GM12878 (cell line): Measurements from ENCODE around the gene STKLD1. TPM values are rescaled to one million over a fixed set of nuclear protein-coding genes. Genes with fewer than 3 reads are reported as not detected.

Experiments
- ASH2L ChIP-seq: fragments of 300-600, 200-600 bp; sonication (generic); IDR thresholded peaks from 2 replicates; pipeline ENCODE4 v1.6.1; 2017; ENCODE audit warnings: low read depth, mild to moderate bottlenecking, borderline replicate concordance
- ATF7 ChIP-seq: fragments of 450-650 bp; IDR thresholded peaks from 2 replicates; pipeline ENCODE4 v1.6.1; 2016; ENCODE audit warnings: low read depth, mild to moderate bottlenecking
- CEBPZ ChIP-seq: fragments of 150-350 bp; IDR thresholded peaks from 2 replicates; pipeline ENCODE4 v1.6.1; 2016; ENCODE audit warnings: low read depth, low read length
- CUX1 ChIP-seq: IDR thresholded peaks from 2 replicates; pipeline ENCODE4 v1.6.1; 2012; ENCODE audit warnings: improper control_type of control experiment, low read depth, low read length; ENCODE audit not compliant: insufficient replicate concordance
- POU2F2 ChIP-seq: IDR thresholded peaks from 3 replicates; pipeline ENCODE4 v1.6.1; 2011; ENCODE audit warnings: low read depth, mild to moderate bottlenecking, low read length, borderline replicate concordance
- ZBTB4 ChIP-seq: fragments of 450-650 bp; formaldehyde crosslinking; IDR thresholded peaks from 2 replicates; pipeline ENCODE4 v1.4.0; 2022; ENCODE audit warnings: mild to moderate bottlenecking, moderate library complexity
- ZNF274 ChIP-seq: IDR thresholded peaks from one replicate; pipeline ENCODE4 v1.8.0; 2011; ENCODE audit not compliant: insufficient read length, insufficient read depth
- polyA plus RNA-seq, 11 experiments: library from polyadenylated mRNA; depleted of rRNA in 4 of 11; unstranded in 6 of 11; stranded (reverse) in 5 of 11; fragments of >200 nt; fragmentation: Nextera tagmentation in 4 of 11; fragmentation: Illumina TruSeq in 1 of 11; extraction: Ambion mirVana in 4 of 11; extraction: Trizol in 1 of 11; gene quantifications; 1 replicate in 1 of 11; 2 replicates in 10 of 11; pipeline versions ENCODE4 v1.2.1 to v1.2.3, GENCODE V29; 2011 to 2016; ENCODE audit warnings: inconsistent platforms in 2 of 11, missing spikeins in 2 of 11, low read depth in 1 of 11
- total RNA-seq, 4 experiments: library from RNA; depleted of rRNA in 3 of 4; stranded (reverse); fragments of >200 nt in 3 of 4; fragmentation: Illumina TruSeq in 1 of 4; extraction: Trizol in 1 of 4; gene quantifications; 2 replicates each; pipeline versions ENCODE4 v1.2.1 to v1.2.3, GENCODE V29; 2013 to 2021

The STKLD1 gene
- total and polyA plus RNA-seq, 10 of the 15 experiments (the other 5 are each of a cell fraction or from before 2014, with no cell fraction given), result 0.07 to 0.40 (median 0.29) TPM; not detected in 4

GRCh38 chr9:133448487-133448972 lies 72.4 kb downstream of the STKLD1 start (continued):
- TF ChIP-seq CUX1, result no peak
- TF ChIP-seq POU2F2, result no peak
- no peak for TF ChIP-seq ATF7
- TF ChIP-seq ASH2L, result no peak
- no peak for TF ChIP-seq ZNF274
- no peak for TF ChIP-seq ZBTB4 (CRISPR knock-in tag)
- no peak for TF ChIP-seq CEBPZ
